Measurements from ENCODE around the gene MRPL50.
"Not testable (repeated sequence)": the region's sequence is repeated elsewhere in the genome, so short reads cannot be mapped to it uniquely, and the experiment has no call there.

Gene MRPL50

GRCh38 chr9:101417389-101417788 is 19.0 kb upstream of the MRPL50 start:
- no peak for FAIRE-seq

- no peak for FAIRE-seq
Measured at GRCh38 chr9:101415578-101415977, 17.2 kb upstream of the MRPL50 start.

DNA sequence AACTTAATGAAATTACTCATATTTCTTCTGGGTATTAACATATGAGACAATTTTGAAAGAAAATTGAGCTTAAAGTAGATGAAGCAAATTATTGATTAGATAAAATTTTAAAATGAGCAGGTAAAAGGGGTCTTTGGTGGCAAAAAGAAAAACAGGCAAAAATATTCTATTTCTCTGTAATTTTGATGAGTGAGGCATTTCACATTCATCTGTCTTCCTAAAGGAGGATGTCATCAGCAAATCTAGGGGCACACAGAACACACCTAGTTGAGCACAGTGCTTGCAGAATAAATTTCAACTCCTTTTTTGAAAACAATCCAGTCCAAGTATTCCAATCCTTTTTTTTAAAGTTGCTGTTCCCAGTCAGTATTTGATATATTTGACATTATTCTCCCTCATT is 16.4 kb upstream of the MRPL50 start:
- no peak for FAIRE-seq

DNA sequence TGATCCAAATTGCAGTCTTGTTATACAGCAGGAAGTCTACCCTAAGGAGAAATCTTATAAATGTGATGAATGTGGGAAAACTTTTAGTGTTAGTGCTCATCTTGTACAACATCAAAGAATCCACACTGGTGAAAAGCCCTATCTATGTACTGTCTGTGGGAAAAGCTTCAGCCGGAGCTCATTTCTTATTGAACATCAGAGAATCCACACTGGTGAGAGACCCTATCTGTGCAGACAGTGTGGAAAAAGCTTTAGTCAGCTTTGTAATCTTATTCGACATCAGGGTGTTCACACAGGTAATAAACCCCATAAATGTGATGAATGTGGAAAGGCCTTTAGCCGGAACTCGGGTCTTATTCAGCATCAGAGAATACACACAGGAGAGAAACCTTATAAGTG is 10.7 kb upstream of the MRPL50 start:
- no peak for FAIRE-seq

- FAIRE-seq: no peak
Measured at GRCh38 chr9:101408374-101409078, 10.1 kb upstream of the MRPL50 start.

GRCh38 chr9:101403516-101404285 is 5.3 kb upstream of the MRPL50 start:
- FAIRE-seq: no peak

GRCh38 chr9:101400120-101400519 is 1.7 kb upstream of the MRPL50 start:
- FAIRE-seq: no peak

GRCh38 chr9:101399643-101399970 is 1.2 kb upstream of the MRPL50 start:
- FAIRE-seq: no peak

DNA sequence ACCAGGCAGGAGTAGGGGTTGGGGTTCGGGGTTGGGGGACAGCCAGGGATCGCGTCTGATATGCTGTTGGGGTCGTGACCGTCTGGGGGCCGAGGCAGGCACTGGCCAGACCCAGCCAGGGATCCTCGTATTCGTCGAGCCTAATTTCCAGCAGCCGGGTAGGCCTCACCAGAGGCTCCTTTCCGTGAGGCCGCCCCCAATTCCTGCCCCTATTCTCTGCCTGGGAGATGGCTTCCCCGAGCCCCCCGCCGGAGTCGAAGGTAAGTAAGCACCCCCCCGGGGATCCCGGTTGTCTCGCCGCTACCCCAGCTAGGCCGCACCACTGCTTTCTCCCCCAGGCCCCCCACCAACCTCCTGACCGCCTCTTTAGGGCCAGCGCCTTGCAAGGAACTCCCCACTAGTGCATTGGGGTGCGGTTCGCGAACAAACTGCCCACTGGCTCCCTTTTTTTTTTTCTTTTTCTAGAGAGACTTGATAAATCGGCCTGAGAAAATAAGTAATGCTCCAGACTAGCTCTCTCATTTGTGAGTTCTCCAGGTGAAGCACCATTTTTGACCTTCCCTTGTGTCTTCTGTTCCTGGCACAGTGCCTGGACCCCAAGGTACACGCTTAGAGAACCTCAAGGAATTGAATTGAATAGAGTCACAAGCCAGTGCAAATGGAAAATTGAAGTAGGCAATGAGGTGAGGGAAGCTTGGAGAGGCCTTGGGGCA is 668 bp upstream of the MRPL50 start:
- FAIRE-seq: no peak

DNA sequence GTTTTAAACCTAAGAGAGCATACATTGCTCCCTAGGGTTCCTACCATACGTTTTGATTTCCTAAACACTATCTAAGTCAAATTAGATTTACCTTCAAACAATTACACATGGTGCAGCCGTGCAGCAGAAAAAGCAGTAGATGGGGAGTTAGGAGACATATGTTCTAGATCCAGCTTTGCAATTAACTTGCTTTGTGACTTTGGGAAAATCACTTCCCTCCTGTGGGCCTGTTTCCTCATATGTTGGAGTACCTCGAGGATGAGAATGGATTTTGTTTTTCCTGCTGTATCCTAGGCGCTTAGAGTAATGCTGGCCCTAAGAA is 711 bp downstream of the MRPL50 start:
- no peak for FAIRE-seq

DNA sequence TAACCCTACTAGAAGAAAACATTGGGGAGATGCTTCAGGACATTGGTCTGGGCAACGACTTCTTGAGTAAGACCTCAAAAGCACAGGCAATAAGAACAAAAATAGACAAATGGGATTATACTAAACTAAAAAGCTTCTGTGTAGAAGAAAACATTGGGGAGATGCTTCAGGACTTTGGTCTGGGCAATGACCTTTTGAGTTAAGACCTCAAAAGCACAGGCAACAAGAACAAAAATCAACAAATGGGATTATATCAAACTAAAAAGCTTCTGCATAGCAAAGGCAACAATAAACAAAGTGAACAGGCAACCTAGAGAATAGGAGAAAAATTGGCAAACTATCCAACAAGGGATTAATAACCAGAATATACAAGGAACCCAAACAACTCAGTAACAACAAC is 3.7 kb downstream of the MRPL50 start:
- no peak for FAIRE-seq

DNA sequence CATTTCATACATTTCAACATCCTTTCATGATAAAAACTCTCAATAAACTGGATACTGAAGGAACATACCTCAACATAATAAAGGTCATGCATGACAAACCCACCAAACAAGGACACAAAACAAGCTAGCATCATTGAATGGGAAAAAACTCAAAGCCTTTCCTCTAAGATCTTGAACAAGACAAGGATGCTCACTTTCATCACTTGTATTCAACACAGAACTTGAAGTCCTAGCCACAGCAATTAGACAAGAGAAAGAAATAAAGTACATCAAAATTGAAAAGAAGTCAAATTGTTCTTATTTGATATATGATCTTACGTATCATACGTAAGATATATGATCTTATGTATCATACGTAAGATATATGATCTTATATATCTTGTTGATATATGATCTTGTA is 5.3 kb downstream of the MRPL50 start:
- FAIRE-seq: no peak

DNA sequence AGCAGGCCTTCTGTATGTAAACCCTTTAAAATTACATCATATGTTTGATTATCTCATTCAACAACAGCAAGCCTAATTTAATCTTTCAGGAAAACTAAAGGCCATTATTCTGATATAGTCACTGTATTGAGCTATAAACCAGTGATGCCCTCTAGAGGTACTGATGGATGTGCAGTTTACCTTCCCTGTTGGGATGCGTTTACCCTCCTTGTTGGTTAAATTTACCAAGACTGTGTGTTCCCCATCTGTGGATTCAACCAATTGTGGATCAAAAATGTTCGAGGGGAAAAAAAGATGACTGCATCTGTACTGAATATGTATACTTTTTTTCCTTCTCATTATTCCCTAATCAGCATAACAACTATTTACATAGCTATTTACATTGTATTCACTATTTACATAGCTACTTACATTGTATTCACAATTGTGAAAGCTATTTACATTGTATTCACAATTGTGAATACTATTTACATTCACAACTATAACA is 9.9 kb downstream of the MRPL50 start:
- no peak for FAIRE-seq

DNA sequence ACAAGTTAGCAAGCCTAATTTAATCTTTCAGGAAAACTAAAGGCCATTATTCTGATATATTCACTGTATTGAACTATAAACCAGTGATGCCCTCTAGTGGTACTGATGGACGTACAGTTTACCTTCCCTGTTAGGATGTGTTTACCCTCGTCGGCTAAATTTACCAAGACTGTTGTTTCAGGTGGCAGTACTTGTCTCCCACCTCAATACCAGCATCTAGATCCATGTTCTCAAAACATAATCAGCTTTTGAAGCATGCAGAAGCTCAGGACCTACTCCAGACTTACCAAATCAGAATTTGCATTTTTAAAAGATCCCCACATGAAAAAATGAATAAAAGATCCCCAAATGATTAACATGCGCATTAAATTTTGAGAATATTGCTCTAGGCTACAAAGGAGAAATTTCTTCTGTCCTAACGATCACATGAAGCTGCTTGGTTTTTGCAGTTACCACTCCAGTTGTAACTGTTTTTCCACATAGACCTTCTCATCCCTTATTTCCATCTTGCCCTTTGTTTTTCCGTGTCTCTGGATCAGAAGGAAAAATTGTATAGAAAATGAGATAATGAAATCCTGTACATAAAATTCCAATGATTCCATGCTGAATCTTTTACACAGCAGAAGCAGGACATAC is 10.4 kb downstream of the MRPL50 start:
- no peak for FAIRE-seq

GRCh38 chr9:101384873-101385536 is 13.4 kb downstream of the MRPL50 start, which contains the start of gene BAAT:
Gene BAAT (minus strand): TSS chr9:101385006. CDS start chr9:101371404, 13,602 bp downstream.
- not testable (repeated sequence) for FAIRE-seq

DNA sequence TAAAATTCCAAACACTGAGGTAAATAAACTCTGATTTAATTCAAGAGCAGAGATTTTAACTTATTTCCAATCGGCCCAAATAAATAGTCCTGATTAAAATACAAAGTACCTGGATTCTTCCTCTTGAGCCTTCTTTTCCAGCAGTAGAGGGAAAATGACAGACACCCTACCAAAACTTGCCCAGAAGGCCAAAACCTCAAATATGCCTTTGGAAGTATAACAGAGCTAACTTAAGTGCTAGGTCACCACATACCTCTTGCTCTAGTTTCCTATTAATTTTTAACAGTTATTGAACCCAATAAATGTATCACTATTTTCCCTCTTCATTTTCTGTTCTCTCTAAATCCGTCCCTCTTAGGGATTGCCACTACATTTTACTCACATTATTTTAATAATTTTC is 15.1 kb downstream of the MRPL50 start:
- FAIRE-seq: no peak

GRCh38 chr9:101381833-101382342 is 16.5 kb downstream of the MRPL50 start:
- FAIRE-seq: no peak

DNA sequence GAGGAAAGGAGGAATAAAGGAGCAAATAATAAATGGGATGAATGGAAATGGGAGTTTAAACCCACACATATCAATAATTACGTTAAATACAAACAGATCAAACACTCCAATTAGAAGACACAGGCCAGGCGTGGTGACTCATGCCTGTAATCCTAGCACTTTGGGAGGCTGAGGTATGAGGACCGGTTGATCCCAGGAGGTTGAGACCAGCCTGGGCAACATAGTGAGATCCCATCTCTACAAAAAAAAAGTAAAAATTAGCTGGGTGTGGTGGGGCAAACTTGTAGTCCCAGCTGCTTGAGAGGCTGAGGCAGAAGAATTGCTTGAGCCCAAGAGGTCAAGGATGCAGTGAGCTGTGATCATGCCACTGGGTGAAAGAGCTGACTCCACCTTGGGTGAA is 17.3 kb downstream of the MRPL50 start:
- no peak for FAIRE-seq

GRCh38 chr9:101380295-101380694 is 18.1 kb downstream of the MRPL50 start:
- FAIRE-seq: no peak

DNA sequence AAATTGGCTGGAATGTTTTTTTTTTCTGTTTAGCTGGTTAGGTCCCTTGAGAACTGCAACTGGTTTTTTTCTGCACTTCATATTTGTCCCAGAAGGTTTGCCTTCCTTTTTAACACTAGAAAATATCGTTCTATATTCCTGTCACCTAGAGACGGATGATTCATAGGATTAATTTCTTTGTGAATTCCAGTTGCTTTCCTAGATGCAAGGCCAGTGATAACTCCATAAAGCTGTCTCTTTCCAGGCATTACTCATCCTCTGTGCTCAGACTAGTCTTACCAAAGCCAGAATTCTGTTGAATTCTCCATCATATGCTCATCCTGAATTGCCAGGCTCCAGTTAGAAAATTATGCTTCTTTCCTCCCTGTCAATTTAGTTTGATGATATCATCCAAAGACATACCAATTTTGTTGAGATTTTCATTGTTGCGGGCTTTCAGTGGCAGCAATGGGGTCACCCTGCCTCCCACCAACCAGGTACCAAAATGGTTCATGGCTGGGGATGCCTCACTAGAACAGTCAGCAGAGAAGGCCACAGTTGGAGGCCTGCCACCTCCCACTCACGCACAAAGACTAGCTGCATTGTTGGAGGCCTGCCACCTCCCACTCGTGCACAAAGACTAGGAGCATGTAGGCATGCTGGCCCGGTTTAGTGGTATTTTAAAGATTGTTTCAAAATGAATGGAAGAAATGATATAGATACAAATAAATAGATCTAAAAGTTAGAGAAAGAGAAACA is 22.1 kb downstream of the MRPL50 start:
- FAIRE-seq: no peak

DNA sequence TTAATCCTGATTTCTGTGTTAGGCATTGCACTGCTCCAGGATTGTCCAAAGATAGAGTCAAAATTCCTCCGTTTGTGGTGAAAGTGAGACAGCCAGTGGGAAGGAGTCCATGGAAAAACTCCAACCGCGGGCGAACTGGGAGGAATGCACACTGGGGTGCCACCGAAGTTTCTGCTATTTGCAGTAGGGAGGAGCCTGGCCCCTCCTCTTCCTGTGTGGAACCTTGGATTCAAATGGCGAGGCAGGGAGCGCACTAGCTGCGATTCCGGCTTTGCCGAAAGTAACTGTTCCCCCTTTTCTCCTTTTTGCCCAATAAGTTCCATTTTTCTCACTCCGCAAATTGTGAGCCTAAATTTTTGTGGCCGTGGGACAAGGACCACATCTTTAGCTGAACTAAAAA is 22.9 kb downstream of the MRPL50 start:
- no peak for FAIRE-seq

Data from endometrium (tissue), 2 donors.